PC-3 (cell line): ENCODE results near the gene CFAP299. TPM values are rescaled to one million over a fixed set of nuclear protein-coding genes. Genes with fewer than 3 reads are reported as not detected.
A peak's percentile ranks its signal among the peaks of the same experiment; 100 is the strongest.

Source experiments
- ATAC-seq: fragments of 200-7000 bp; cut with Tn5 transposase; 2 replicates; pipeline ENCODE4 v1.9.1; 2020; ENCODE audit warnings: mild to moderate bottlenecking, moderate library complexity
- BruUV-seq: library from RNA; stranded (reverse); fragments of 400-500 nt; replicated peaks from 2 replicates; lab custom pipeline; 2021; lab: Mats Ljungman, UMichigan
- CTCF ChIA-PET: fragments of 300-600 bp; sonication (Branson Sonifier 250); formaldehyde crosslinking; loops from one replicate; lab custom pipeline; 2022; ENCODE audit warnings: antibody characterized with exemption; lab: Charles Lee
- POLR2A ChIA-PET: fragments of 300-600 bp; sonication (Branson Sonifier 250); formaldehyde crosslinking; loops from one replicate; lab custom pipeline; 2022; ENCODE audit warnings: antibody characterized with exemption; ENCODE audit not compliant: unreplicated experiment; lab: Charles Lee
- DNase-seq: peaks from one replicate; pipeline ENCODE4 v3.0.0-alpha.2; 2015
- H2AFZ ChIP-seq: fragments of 300-600 bp; sonication (generic); 2 replicates; pipeline ENCODE4 v1.6.0; 2016; ENCODE audit warnings: antibody characterized with exemption, low read length
- H3F3A ChIP-seq: fragments of 300-600 bp; sonication (generic); one replicate; pipeline ENCODE4 v1.6.0; 2017; ENCODE audit warnings: antibody characterized with exemption, low read length, control low read depth, mild to moderate bottlenecking; ENCODE audit not compliant: unreplicated experiment
- H3K27ac ChIP-seq: fragments of 300-600 bp; sonication (generic); 2 replicates; pipeline ENCODE4 v1.5.1; 2016; ENCODE audit warnings: mild to moderate bottlenecking, low read length
- H3K27me3 ChIP-seq: fragments of 300-600 bp; sonication (generic); 2 replicates; pipeline ENCODE4 v1.6.1; 2016; ENCODE audit warnings: low read length, mixed read lengths
- H3K36me3 ChIP-seq: fragments of 300-600 bp; sonication (generic); 2 replicates; pipeline ENCODE4 v1.6.1; 2016; ENCODE audit warnings: low read depth, mixed run types, low read length, mixed read lengths
- H3K4me1 ChIP-seq: fragments of 300-600 bp; sonication (generic); 2 replicates; pipeline ENCODE4 v1.5.1; 2016; ENCODE audit warnings: low read length; ENCODE audit not compliant: insufficient read depth
- H3K4me2 ChIP-seq: fragments of 300-600 bp; sonication (generic); 2 replicates; pipeline ENCODE4 v1.6.0; 2016; ENCODE audit warnings: low read length
- H3K4me3 ChIP-seq: fragments of 300-600 bp; sonication (generic); 2 replicates; pipeline ENCODE4 v1.5.1; 2016; ENCODE audit warnings: mild to moderate bottlenecking, low read length, mixed read lengths
- H3K79me2 ChIP-seq: fragments of 300-600 bp; sonication (generic); 2 replicates; pipeline ENCODE4 v1.6.1; 2017; ENCODE audit warnings: low read length, mixed read lengths
- H3K9ac ChIP-seq: fragments of 300-600 bp; sonication (generic); 2 replicates; pipeline ENCODE4 v1.6.0; 2016; ENCODE audit warnings: mild to moderate bottlenecking, low read length
- H3K9me2 ChIP-seq: fragments of 300-600 bp; sonication (generic); replicated peaks from 2 replicates; pipeline ENCODE4 v1.6.1; 2016; ENCODE audit warnings: mixed run types, low read length, mixed read lengths
- H3K9me3 ChIP-seq: fragments of 300-600 bp; sonication (generic); 2 replicates; pipeline ENCODE4 v1.6.1; 2016; ENCODE audit warnings: low read length, mixed read lengths
- H4K20me1 ChIP-seq: fragments of 300-600 bp; sonication (generic); 2 replicates; pipeline ENCODE4 v1.6.1; 2016; ENCODE audit warnings: low read length, mixed read lengths
- CTCF ChIP-seq: fragments of 300-600 bp; sonication (generic); conservative IDR thresholded peaks from 2 replicates; pipeline ENCODE4 v1.5.1; 2017; ENCODE audit warnings: antibody characterized with exemption, low read depth, mild to moderate bottlenecking, low read length
- EZH2 ChIP-seq: fragments of 300-600 bp; sonication (generic); IDR thresholded peaks from one replicate; pipeline ENCODE4 v1.6.1; 2017; ENCODE audit warnings: antibody characterized with exemption, mild to moderate bottlenecking, low read length; ENCODE audit not compliant: unreplicated experiment
- EZH2phosphoT487 ChIP-seq: fragments of 300-600 bp; sonication (generic); IDR thresholded peaks from 2 replicates; pipeline ENCODE4 v1.6.1; 2018; ENCODE audit warnings: mild to moderate bottlenecking, antibody characterized with exemption, low read length, borderline replicate concordance
- intact Hi-C: fragments of 100-400 bp; cut with micrococcal nuclease; formaldehyde crosslinking; loops from 2 replicates; pipeline ENCODE4 v1.9.0; 2023
- total RNA-seq: library from RNA; depleted of rRNA; stranded (reverse); fragments of >200 nt; gene quantifications from 2 replicates; pipeline ENCODE4 v1.2.3, GENCODE V29; 2014

CFAP299 gene
- total RNA-seq, 1 experiment from 2014 or later = not detected

DNA sequence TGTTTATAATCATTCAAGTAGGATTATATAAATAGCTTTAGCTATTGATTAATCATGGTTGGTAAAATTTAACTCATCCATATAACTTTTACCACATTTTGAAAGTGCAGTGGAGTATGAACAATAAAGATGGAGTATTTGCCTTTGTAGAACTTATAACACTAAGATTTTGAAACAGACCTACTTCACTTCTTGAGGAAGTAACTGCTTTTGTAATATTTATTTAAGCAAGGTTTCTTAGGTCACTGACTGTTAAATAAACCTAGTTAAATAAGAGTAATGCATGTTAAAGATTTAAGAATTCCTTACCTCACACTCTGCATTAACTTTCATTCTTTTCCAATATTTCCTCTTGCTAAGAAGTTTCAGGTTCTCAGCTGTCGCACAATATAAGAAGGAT is 242.5 kb downstream of the CFAP299 start:
- Histone ChIP-seq H3K79me2 (no peaks in the 10 kb centered on the region), H3K4me1 (no peaks in the 10 kb centered on the region), H3K4me2 (no peak overlapping the region), H3K36me3 (no peaks in the 10 kb centered on the region), H4K20me1 (no peaks in the 10 kb centered on the region), H3K27ac (no peak overlapping the region), H3K27me3 (no peaks in the 10 kb centered on the region), H3K9ac (no peak overlapping the region), H3K9me2 (no peaks in the 10 kb centered on the region), H3K9me3 (no peaks in the 10 kb centered on the region), H3K4me3 (no peak overlapping the region), H2AFZ (no peak overlapping the region), H3F3A (no peaks in the 10 kb centered on the region)
- TF ChIP-seq CTCF (no peak), EZH2phosphoT487 (no peak), EZH2 (no peak)
- ATAC-seq (peak; percentile 46), DNase-seq (peak; percentile 6)
- BruUV-seq = no TSS peak
- CTCF ChIA-PET = no interaction called here
- POLR2A ChIA-PET = no interaction called here
- intact Hi-C loops = no loop called here

DNA sequence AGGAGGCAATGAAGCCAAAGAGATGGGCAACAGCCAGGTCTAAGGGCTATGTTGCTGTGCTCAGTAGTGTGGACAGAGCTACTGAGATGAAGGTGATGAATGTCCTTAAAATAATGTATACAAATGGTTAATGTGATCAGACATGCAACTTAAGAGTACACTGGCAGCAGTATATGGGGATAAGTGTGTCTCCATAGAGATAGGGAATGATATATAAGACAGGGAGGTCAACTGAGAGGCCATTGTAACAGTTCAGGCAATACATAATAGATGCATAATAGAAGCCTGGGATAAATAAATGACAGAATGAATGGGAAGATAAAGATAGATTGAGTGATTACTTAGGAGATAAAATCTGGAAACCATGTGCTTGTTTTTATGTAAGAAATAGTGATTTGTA is 250.0 kb downstream of the CFAP299 start:
- POLR2A ChIA-PET = no interaction called here
- peaks cover 7% of the 10 kb centered on the region; the same call in 1 of the 2 replicates for H3K4me1 ChIP-seq
- ATAC-seq (no peak), DNase-seq (no peak)
- no peaks in the 10 kb centered on the region for H3K36me3 ChIP-seq
- CTCF ChIA-PET = no interaction called here
- H3K27ac ChIP-seq = no peak overlapping the region
- no peaks in the 10 kb centered on the region for H3K79me2 ChIP-seq
- H3K9me2 ChIP-seq = no peaks in the 10 kb centered on the region
- H3K4me3 ChIP-seq = no peak overlapping the region
- H2AFZ ChIP-seq = no peak overlapping the region
- no peak overlapping the region for H3K9ac ChIP-seq
- H3K9me3 ChIP-seq = no peaks in the 10 kb centered on the region
- TF ChIP-seq CTCF = no peak
- no peak for TF ChIP-seq EZH2
- no peak for TF ChIP-seq EZH2phosphoT487
- BruUV-seq = no TSS peak
- H4K20me1 ChIP-seq = no peaks in the 10 kb centered on the region
- H3K27me3 ChIP-seq = no peaks in the 10 kb centered on the region
- no peak overlapping the region for H3K4me2 ChIP-seq
- H3F3A ChIP-seq = no peaks in the 10 kb centered on the region
- intact Hi-C loops = no loop called here

GRCh38 chr4:80586716-80587115 is 251.2 kb downstream of the CFAP299 start:
- ATAC-seq (peak; percentile 45; the same call in 1 of the 2 replicates), DNase-seq (peak; percentile 71)
- Histone ChIP-seq H4K20me1 (no peaks in the 10 kb centered on the region), H3K36me3 (no peaks in the 10 kb centered on the region), H3K4me3 (no peak overlapping the region), H3K27ac (peak overlapping the region; percentile 77), H3K4me2 (no peak overlapping the region), H3K9me3 (no peaks in the 10 kb centered on the region), H2AFZ (no peak overlapping the region), H3F3A (no peaks in the 10 kb centered on the region), H3K27me3 (no peaks in the 10 kb centered on the region), H3K79me2 (no peaks in the 10 kb centered on the region), H3K9me2 (no peaks in the 10 kb centered on the region), H3K9ac (0 out of 2 replicates have a peak overlapping the region, but pooled peaks have one; percentile 37), H3K4me1 (peaks cover 7% of the 10 kb centered on the region; the same call in 1 of the 2 replicates)
- BruUV-seq = no TSS peak
- intact Hi-C loops = no loop called here
- ChIA-PET CTCF (no interaction called here), POLR2A (no interaction called here)
- no peak for TF ChIP-seq CTCF
- no peak for TF ChIP-seq EZH2
- TF ChIP-seq EZH2phosphoT487 = no peak
